Choroid plexus epithelial cell (primary cell): ENCODE results near the gene PRR23E.

ENCODE experiments used
- DNase-seq: peaks from one replicate; pipeline ENCODE4 v3.0.0-alpha.2; 2010; ENCODE audit warnings: low read depth
- H3K4me3 ChIP-seq: 2 replicates; pipeline ENCODE4 v1.5.1; 2011; ENCODE audit warnings: low read depth, mild to moderate bottlenecking, control low read depth, low read length, moderate library complexity
- TF ChIP-seq, protein P1 (sequence below): conservative IDR thresholded peaks from 2 replicates; pipeline ENCODE4 v1.5.1; 2011; ENCODE audit warnings: low read depth, mild to moderate bottlenecking, control low read depth, inconsistent platforms, low read length, moderate library complexity

PRR23E gene

DNA sequence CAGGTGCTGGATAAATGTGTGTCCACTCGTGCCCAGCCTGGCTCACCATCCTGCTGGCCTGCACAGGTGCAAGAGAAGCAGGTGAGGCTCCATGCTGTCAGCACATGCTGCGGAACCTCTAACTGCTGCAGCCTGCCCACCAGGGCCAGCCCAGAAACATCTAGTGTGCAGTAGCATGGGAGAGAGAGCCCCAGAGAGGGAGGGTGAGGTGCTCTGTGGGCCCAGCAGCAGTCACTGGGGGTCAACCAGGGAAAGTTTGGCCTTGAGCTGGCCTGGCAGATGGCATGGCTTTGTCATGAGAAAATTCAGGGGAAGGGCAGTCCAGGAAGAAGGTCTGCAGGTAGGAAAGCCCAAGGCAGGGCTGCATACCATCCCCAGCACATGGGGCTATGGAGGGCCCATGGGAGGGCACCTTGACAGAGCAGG, 18.2 kb upstream of the PRR23E start:
- DNase-seq: no peak
- no peak overlapping the region for H3K4me3 ChIP-seq
- TF ChIP-seq, protein P1, sequence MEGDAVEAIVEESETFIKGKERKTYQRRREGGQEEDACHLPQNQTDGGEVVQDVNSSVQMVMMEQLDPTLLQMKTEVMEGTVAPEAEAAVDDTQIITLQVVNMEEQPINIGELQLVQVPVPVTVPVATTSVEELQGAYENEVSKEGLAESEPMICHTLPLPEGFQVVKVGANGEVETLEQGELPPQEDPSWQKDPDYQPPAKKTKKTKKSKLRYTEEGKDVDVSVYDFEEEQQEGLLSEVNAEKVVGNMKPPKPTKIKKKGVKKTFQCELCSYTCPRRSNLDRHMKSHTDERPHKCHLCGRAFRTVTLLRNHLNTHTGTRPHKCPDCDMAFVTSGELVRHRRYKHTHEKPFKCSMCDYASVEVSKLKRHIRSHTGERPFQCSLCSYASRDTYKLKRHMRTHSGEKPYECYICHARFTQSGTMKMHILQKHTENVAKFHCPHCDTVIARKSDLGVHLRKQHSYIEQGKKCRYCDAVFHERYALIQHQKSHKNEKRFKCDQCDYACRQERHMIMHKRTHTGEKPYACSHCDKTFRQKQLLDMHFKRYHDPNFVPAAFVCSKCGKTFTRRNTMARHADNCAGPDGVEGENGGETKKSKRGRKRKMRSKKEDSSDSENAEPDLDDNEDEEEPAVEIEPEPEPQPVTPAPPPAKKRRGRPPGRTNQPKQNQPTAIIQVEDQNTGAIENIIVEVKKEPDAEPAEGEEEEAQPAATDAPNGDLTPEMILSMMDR: no peak

DNA sequence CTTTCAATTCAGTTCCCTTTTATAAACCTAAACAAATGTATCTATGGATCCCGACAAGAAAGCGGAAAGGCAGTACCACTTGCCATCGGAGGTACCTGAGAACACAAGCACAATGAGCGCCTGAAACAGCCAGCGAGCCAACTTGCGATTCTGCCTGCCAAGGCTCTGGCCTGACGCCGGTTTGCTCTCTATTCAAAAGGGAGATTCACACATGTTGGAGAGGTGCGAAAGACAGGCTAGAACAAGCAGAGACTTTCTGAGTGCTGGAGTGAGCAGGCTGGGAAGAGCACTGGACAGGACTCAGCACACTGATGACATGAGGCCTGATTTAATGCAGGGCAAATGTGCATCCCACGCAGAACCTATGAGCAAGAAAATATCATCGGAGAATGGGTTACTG, 17.7 kb upstream of the PRR23E start:
- TF ChIP-seq, protein P1: no peak
- DNase-seq: no peak
- H3K4me3 ChIP-seq: no peak overlapping the region

DNA sequence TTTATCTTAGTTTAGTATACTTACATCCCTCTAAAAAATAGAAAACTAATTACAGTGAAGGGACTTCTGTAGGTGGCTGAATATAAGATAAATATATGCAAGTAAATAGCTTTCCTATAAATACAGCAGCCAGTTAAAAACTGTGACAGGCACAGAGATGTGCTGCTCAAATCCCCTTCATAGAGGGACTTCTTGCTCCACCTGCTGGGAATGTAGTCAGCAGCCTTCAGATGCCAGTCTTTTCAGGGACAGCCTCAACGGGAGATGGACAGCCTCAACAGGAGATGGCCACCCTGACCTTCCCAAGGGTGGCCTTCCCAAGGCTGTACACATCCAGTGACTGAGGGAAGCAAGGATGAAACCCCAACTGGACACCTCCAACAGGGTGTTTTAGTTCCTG, 15.7 kb upstream of the PRR23E start:
- no peak overlapping the region for H3K4me3 ChIP-seq
- TF ChIP-seq, protein P1: peak; percentile 18
- peak; percentile 2 for DNase-seq

GRCh38 chr3:127180859-127181258, 12.1 kb upstream of the PRR23E start:
- TF ChIP-seq, protein P1: no peak
- DNase-seq: no peak
- no peak overlapping the region for H3K4me3 ChIP-seq

DNA sequence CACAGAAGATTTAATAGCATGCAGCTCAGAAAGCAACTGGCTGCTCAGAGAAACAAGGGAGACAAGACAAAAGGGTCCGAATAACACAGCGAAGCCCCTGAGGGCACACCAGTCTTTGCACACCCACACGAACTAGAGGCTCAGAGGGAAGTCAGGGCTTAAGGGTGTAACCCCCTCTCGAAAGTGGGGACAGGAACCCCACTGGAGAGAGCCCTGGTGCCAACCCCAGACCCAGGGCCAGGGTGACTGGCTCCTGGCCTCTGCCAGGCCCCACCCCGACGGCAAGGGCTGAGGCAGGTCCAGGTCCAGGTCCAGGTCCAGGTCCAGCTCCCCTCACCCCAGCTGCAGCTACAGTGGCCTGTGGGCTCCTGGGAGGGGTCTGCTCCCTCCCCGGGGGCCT, 10.5 kb upstream of the PRR23E start:
- TF ChIP-seq, protein P1: no peak
- no peak overlapping the region for H3K4me3 ChIP-seq
- no peak for DNase-seq

DNA sequence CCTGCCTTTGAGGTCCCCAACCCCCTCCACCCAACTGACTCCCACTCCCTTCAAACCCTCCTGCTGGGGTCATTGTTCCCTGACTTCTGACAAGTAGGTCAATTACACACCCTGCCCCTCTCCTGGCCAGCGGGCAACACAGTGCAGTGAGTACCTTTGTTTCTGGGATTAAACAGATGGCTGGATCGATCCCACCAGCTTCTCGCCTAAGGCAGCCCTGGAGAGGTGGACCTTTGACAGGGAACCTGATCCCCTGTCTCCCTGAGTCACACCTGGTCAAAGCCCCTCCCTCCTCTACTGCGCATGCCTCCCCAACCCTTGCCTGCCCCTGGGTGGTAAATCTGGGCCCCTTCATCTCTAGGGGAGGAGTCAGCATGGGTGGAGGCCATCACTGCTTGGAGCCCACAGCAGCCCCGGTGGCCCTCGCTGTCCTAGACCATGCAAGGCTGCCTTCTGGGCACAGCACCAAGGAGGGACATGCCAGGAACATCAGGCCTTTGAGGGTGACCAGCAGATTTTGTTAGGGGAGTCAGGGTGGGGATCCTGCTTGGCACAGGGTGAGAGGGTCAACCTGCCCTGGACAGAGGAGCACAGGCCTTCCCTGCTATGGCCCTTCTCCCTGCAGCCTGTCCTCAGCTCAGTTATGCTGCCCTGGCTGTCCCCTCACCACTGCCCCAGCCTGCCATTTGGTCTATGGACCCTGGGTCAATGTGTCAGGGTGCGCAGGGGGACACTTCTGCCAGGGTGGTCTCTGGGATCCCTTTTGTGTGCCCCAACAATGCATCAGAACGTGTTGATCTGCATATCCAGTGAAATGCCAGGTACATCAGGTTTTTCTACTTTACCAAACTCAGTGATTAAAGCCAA, 9.8 kb upstream of the PRR23E start:
- no peak for DNase-seq
- TF ChIP-seq, protein P1: no peak
- H3K4me3 ChIP-seq: no peak overlapping the region
